ENCODE measurements around the gene ACTRT2.
A peak's percentile ranks its signal among the peaks of the same experiment; 100 is the strongest.

The ACTRT2 gene

DNA sequence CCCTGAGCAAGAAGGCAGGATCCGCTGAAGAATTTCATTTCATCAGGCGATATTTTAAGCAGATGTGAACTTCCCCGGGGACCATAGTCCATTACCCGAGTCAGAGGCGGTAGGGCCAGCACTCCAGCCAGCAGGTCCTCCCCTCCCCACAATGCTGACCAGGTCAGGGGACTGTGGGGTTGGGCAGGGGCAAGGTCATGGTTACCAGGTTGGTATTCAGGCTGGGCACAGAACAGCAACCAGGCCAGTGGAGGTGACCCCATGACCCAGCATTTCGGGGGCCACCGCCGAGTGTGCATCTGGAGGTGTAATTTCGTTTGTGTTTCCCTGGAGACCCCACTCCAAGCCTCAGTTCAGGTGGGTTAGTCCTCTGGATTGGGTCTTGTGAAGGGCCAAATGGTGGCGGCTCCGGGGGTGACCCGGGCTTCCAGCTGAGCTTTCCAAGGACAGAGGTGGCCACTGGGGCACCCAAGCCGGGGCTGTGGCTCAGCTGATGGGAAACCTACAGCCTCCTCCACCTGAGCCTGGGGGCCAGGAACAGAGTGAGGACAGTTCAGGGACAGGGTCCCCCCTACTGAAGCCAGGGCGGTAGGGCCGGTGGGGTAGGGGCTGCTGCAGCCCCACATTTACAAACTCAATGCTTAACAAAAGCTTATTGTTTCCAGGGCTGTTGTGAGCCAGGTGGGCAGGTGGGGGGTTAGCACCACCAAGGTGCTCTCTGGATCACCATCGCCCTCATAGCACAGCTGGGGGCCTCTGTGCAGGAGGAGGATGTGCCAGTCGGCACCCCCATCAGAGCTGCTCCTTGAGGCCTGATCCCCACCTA, 50.5 kb downstream of the ACTRT2 start:
- Histone ChIP-seq H3K4me3 (ENCODE audit: low read depth, low read length) (no peak overlapping the region), H3K4me2 (ENCODE audit: low read length) (no peak overlapping the region), H3K14ac (ENCODE audit: low read length) (no peak overlapping the region), H2BK5ac (ENCODE audit: low read depth, low read length, poor library complexity) (no peak overlapping the region), H3K36me3 (ENCODE audit: control insufficient read depth in 1 of 2, insufficient read depth in 2 of 2, low read length in 2 of 2) (no peaks in the 10 kb centered on the region), H3K18ac (ENCODE audit: low read length) (no peak overlapping the region), H3K4me1 (ENCODE audit: control insufficient read depth in 1 of 2, insufficient read depth in 2 of 2, low read length in 2 of 2) (peaks cover 3 to 7% of the 10 kb centered on the region in 2 experiments), H3K9ac (ENCODE audit: low read length) (peak overlapping the region; percentile 7), H2BK120ac (ENCODE audit: insufficient read depth, low read length, poor library complexity) (no peak overlapping the region), H4K12ac (ENCODE audit: low read depth, low read length) (no peak overlapping the region), H3K23ac (ENCODE audit: low read length) (no peak overlapping the region), H3K9me3 (ENCODE audit: insufficient read depth, low read depth, low read length) (peaks cover 22% of the 10 kb centered on the region), H2BK12ac (ENCODE audit: low read length) (no peak overlapping the region), H3K79me1 (ENCODE audit: low read length) (no peaks in the 10 kb centered on the region), H3K79me2 (ENCODE audit: control insufficient read depth, insufficient read depth, low read length, poor library complexity) (no peaks in the 10 kb centered on the region), H3K27me3 (ENCODE audit: insufficient read depth, low read length) (peaks cover 82% of the 10 kb centered on the region), H2AK5ac (ENCODE audit: low read length) (no peak overlapping the region), H3K4ac (ENCODE audit: low read depth, low read length) (no peak overlapping the region), H4K91ac (ENCODE audit: low read depth, low read length) (no peak overlapping the region), H2AFZ (ENCODE audit: insufficient read depth, low read length, poor library complexity) (no peak overlapping the region), H3K27ac (ENCODE audit: low read depth, low read length) (no peak overlapping the region), H4K8ac (ENCODE audit: low read depth, low read length) (no peak overlapping the region)
- no peak for DNase-seq
- WGBS (ENCODE audit: extremely low coverage, insufficient coverage, insufficient read length) = no CpG with 5 or more reads among the region's 17 CpGs
